Frontal cortex (tissue), 4 donors: ENCODE results near the gene RAB6A. TPM values are rescaled to one million over a fixed set of nuclear protein-coding genes. Genes with fewer than 3 reads are reported as not detected.
A peak's percentile ranks its signal among the peaks of the same experiment; 100 is the strongest.
"Not testable (repeated sequence)": the region's sequence is repeated elsewhere in the genome, so short reads cannot be mapped to it uniquely, and the experiment has no call there.

Experiments
- DNase-seq, 2 donors: peaks; one replicate each; pipeline ENCODE4 v3.0.0; 2012; ENCODE audit warnings: low spot score in 2 of 2
- FAIRE-seq: peaks from 2 replicates; lab custom pipeline; 2012; peaks lifted over from hg19 to GRCh38; lab: Jason Lieb, UNC
- total RNA-seq: library from RNA; depleted of rRNA; stranded (reverse); fragments of >200 nt; gene quantifications from one replicate; pipeline ENCODE4 v1.2.3, GENCODE V29; 2014
- donor health status: control.
- donor health status: control.
- donor health status: control.

The RAB6A gene
- total RNA-seq, 1 donor from 2014 or later, result 390 TPM

DNA sequence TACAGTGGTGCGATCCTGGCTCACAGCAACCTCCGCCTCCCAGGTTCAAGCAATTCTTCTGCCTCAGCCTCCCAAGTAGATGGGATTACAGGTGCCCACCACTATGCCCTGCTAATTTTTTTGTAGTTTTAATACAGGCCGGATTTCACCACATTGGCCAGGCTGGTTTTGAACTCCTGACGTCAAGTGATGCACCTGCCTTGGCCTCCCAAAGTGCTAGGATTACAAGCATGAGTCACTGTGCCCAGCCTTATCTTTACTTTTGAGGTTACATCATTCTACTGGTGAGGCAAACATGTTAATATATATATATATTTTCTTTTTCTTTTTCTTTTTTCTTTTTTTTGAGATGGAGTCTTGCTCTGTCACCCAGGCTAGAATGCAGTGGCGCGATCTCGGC is 9.9 kb upstream of the RAB6A start:
- FAIRE-seq, DNase-seq: not testable (repeated sequence)

DNA sequence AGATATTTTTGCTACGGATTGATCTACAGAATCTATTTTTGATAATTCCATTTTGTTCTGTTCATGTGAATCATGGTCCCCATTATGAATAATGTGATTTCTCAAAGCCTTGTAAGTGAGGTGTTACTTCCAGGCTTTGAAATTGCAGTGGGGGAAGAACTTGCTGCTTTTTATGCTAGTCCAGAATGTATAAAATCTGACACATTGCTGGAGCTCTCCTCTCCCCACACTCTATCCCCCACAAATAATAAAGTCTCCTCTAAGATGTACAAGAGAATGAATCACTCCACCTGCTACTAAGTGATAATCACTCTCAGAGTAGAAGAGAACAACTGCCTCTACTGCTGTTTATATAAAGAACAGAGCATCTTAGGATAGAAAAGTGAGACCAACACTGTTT is 5.9 kb upstream of the RAB6A start:
- FAIRE-seq, result no peak
- DNase-seq, result no peak

DNA sequence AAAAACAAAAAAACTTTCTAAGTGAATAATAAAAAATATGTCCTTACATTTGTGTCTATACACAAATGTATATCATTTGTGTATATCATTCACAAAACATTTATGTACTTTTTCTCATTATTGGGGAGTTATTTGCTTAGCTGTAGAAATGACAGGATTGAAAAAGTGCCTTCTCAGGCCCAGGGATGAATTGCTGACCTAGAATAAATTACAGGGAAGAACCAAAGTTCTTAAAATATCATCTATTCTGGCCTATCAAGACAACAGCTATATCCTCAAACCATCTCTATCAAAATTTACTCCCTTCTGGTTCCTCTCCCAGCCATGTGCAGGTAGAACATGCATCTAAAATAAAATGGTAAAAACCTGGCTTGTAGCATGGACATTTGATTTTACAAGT is 1.9 kb upstream of the RAB6A start:
- no peak for FAIRE-seq

DNA sequence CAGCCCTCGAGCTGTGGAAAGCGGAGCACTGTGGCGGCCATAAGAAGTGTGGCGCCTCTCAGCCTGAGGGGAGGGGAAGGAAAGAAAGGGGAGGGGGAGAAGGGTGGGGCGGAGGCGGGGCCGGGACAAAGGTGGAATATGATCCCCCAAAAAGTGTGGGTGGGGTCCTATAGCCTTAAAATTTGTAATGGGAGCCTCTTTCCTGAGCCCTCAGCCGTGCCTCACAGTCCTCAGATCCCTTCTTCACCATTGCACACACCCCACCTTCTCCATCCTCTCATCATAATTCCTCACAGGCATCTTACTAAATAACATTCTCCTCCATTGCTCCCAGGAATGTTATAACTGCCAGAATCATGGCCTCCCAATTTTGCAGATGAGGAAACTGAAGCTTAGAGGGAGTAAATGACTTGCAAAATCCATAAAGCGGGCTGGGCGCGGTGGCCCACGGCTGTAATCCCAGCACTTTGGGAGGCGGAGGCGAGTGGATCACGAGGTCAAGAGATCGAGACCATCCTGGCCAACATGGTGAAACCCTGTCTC is 600 bp upstream of the RAB6A start:
- no peak for DNase-seq

More for the DNA sequence above, 1.9 kb upstream of the RAB6A start:
- no peak for DNase-seq

DNA sequence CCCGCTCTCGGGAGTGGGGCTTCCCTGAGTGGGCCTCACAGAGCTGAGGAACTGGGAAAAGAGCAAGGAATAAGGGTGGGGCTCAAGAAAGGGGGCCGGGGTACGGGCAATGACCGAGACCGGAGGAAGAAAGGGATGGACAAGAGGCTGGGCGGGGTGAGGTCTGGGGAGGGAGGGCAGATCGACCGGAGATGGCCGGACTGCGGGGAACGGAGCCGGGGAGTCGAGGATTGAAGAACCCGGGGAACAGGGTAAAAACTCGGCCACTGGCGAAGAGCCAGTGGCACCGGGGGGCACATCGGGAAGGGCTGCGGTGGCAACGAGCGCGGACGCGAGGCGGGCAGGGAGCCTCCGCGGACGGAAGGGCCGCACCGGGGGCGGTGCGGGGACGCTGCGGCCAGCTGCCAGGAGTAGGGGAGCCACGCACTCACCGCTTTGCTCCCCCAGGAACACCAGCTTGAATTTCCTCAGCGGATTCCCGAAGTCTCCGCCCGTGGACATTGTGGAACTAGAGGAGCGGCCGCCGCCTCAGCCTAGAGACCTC is 667 bp downstream of the RAB6A start:
- peak; percentile 29 to 32 for DNase-seq
- no peak for FAIRE-seq

More for the DNA sequence above, 600 bp upstream of the RAB6A start:
- FAIRE-seq, result no peak

DNA sequence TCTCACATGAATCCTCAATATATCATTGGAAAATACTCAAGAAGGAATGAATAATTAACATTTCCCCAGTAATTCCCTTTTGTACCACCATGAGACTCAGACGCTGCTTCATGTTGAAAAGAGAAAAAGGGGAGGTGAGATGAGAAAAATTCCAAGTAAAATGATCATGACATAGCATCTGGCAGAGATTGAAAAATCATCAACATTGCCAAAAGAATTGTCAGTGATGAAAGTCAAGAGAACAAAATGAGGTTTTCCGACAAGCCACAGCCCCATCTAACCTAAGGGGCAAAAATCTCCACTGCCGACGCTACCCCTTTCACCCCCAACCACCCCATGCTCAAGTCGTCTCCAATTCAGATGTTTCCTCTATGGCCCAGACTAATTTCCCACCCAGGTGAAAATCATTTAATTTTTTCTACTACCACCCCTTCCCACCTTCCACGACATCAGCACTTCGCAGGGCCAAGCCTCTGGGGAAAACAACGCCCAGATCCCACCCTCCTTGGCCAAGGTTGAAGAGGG is 1.2 kb downstream of the RAB6A start:
- DNase-seq (no peak), FAIRE-seq (no peak)

DNA sequence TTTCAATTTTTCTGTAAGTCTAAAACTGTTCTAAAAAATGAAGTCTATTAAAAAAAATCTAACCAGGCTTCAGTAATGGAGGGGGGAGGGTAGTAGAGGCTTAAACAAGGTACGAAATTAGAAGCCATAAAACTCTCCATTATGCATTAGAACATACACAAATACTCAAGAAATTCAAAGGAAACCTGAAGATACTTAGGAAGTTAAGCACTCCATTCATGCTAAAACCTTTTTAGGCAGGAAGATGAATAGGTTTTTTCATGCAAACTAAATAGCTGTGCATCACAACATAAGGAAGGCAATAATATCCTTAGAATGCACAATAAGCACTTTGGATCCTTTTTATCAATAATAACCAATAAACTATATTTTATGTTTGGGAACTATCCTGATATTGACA is 2.4 kb downstream of the RAB6A start:
- no peak for DNase-seq
- no peak for FAIRE-seq

DNA sequence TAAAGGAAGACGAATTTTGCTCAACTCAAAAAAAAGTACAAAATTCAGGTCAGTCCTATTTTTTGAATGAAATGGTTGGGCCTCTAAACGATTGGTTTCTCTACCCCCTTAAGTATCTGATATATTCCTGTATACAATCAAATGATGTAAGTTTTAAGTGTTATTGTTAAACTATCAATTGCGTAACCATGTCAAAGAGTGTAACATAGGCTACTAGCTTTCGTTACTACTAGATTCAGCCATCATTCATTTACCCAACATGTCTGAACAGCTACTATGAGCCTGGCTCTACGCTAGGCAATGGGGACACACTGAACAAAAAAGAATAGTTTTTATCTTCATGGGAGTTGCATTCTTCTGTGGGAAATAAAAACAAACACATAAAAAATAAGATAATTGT is 3.3 kb downstream of the RAB6A start:
- FAIRE-seq, result no peak
- no peak for DNase-seq

DNA sequence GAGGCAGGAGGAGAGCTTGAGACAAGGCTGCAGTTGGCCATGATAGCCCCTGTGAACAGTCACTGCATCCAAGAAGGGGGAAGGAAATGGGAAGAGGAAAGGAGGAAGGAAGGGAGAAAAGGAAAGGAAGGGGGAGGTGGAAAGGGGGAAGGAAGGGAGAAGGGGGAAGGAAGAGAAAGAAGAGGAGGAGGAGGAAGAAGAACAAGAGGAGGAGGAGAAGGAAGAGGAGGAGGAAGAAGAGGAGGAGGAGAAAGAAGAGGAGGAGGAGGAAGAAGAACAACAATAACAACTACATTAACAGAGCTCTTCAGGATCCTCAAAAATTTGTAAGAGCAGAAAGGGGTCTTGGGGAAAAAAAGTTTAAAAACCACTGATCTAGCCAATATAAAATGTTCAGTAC is 5.2 kb downstream of the RAB6A start:
- no peak for FAIRE-seq
- no peak for DNase-seq

DNA sequence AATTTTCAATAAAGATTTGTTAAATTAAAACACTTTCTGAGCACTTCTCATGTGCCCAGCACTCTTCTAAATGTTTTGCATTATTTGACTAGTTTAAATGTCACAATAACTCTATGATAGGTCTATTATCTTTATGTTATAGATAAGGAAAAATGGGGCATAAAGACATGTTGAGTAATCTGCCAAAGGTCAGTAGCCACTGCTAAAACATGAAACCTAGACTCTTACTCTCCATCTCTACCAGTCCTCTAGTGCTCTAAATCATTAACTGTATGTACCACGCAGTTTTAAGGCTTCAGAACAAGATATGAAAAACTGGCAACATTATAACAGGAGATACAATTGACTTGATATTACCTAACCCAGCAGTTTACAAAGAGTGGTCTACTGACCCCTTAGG is 6.9 kb downstream of the RAB6A start:
- DNase-seq (no peak), FAIRE-seq (no peak)

DNA sequence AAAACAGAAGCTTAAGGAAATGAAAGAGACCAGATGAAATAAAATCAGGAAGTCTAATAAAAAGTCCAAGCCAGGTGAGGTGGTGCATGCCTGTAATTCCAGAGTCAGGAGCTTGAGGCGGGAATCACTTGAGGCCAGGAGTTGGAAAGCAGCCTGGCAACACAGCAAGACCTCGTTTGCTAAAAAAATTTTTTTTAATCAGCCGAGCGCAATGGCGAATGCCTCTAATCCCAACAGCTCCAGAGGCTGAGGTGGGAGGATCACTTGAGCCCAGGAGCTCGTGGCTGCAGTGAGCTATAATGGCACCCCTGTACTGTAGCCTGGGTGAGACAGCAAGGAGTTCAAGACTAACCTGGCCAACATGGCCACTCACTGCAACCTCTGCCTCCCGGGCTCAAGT is 8.0 kb downstream of the RAB6A start:
- FAIRE-seq, result no peak
- DNase-seq, result no peak

DNA sequence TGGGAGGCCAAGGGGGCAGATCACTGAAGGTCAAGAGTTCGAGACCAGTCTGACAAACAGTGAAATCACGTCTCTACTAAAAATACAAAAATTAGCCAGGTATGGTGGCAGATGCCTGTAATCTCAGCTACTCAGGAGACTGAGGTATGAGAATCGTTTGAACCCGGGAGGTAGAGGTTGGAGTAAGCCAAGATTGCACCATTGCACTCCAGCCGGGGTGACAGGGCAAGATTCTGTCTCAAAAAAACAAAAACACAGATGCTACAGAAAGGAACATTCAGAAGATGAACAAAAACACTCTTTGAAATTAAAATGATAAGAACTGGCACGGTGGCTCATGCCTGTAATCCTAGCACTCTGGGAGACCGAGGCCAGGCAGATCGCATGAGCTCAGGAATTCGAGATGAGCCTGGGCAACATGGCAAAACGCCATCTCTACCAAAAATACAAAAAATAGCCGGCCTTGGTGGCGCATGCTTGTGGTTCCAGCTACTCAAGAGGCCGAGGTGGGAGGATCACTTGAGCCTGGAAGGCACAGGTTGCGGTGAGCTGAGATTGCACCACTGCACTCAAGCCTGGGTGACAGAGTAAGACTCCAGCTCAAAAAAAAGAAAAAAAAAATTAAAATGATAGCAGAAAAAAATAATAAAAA is 8.5 kb downstream of the RAB6A start:
- FAIRE-seq (no peak), DNase-seq (no peak)

DNA sequence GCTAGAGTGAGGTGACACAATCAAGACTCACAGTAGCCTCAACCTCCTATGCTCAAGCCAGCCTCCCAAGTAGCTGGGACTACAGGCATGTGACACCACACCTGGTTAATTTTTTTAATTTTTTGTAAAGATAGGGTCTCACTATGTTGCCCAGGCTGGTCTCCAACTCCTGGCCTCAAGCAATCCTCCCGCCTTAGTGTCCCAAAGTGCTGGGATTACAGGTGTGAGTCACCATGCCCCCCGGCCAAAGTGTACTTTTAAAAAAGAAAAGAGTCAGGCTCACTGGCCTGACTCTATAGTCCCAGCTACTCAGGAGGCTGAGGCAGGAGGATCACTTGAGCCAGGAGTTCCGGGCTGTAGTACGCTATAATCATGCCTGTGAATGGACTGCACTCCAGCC is 10.0 kb downstream of the RAB6A start:
- not testable (repeated sequence) for DNase-seq

DNA sequence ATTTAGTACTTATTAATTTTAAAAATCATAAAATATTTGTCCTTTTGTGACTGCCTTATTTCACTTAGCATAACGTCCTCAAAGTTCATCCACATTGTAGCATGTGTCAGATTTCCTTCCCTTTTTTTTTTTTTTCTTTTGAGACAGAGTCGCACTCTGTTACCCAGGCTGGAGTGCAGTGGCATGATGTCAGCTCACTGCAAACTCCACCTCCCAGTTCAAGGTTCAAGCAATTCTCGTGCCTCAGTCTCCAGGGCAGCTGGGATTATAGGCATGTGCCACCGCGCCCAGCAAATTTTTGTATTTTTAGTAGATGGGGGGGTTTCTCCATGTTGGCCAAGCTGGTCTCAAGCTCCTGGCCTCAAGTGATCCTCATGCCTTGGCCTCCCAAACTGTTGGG is 10.6 kb downstream of the RAB6A start:
- DNase-seq (no peak), FAIRE-seq (no peak)

More for the DNA sequence above, 10.0 kb downstream of the RAB6A start:
- FAIRE-seq, result not testable (repeated sequence)

DNA sequence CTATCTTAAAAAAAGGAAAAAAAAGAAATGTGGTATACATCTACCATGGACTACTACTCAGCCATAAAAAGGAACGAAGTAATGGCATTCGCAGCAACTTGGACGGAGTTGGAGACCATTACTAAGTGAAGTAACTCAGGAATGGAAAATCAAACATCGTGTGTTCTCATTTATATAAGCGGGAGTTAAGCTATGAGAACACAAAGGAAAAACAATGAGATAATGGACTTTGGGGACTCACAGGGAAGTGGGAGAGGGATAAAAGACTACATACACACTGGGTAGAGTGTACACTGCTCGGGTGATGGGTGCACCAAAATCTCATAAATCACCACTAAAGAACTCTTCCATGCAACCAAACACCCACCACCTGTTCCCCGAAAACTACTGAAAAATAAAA is 11.8 kb downstream of the RAB6A start:
- DNase-seq (no peak), FAIRE-seq (no peak)

DNA sequence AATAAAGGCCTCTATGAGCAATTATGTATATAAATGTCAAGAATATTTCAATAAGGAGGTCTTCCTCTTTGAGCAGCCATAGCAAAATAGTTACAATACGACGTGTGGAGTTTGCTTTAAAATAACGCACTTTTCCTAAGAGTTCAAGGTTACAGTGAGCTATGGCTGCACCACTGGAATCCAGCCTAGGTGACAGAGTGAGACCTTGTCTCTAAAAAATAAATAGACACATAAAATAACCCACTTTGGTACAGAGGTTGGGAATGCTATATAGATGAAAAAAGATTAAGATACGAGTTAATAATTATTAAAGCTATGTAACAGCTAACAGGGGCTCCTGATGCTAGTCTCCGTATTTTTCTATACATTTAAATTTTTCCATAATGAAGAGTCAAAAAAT is 12.6 kb downstream of the RAB6A start:
- no peak for DNase-seq
- FAIRE-seq, result no peak

DNA sequence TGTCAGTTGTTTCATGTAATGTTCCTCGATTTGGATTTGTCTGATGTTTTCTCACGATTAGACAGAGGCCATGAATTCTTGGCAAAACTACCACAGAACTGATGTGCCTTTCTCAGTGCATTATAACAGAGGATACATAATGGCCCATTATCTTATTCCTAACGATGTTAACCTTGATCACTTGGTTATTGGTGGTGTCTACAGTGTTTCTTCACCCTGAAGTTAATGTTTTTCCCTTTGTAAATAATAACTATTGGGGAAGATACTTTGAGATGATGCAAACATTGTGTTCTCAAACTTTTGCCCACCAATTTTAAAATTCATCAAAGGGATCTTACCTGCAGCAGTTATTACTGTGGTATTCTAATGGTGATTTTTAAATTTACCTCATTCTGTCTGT is 13.1 kb downstream of the RAB6A start:
- FAIRE-seq, result no peak
- DNase-seq, result no peak

DNA sequence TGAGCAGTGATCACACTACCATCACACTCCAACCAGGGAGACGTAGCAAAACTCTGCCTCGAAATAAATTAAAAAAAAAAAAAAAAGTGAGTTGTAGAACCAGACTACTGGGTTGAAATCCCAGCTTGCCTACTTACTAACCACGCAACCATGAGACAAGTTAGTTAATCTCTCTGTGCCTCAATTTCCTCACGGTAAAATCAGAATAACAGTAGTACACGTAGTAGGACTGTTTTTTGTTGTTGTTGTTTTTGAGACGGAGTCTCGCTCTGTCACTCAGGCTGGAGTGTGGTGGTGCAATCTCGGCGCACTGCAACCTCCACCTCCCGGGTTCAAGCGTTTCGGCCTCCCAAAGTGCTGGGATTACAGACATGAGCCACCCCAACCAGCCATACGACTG is 14.2 kb downstream of the RAB6A start:
- DNase-seq, result no peak
- no peak for FAIRE-seq

DNA sequence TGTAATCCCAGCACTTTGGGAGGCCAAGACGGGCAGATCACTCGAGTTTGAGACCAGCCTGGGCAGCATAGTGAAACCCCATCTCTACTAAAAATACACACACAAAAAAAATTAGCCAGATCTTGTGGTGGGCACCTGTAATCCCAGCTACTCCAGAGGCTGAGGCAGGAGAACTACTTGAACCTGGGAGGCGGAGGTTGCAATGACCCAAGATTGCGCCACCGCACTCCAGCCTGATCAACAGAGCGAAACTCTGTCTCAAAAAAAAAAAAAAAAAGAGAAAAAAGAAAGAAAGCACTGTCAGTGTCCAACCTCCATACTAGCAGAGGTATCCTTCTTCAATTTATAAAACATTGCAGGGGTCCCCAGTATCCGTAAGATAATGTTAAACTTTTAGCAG is 17.8 kb downstream of the RAB6A start:
- DNase-seq, result no peak
- FAIRE-seq, result no peak

DNA sequence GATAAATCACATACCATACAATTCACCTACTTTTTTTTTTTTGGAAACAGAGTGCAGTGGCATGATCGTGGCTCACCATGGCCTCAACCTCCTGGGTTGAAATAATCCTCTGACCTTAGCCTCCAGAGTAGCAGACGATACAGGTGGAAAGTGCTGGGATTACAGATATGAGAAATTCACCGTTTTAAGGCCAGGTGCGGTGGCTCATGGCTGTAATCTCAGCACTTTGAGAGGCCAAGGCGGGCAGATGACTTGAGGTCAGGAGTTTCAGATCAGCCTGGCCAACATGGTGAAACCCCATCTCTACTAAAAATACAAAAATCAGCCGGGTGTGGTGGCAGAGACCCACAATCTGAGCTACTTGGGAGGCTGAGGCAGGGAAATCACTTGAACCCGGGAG is 24.9 kb downstream of the RAB6A start:
- not testable (repeated sequence) for DNase-seq, FAIRE-seq

DNA sequence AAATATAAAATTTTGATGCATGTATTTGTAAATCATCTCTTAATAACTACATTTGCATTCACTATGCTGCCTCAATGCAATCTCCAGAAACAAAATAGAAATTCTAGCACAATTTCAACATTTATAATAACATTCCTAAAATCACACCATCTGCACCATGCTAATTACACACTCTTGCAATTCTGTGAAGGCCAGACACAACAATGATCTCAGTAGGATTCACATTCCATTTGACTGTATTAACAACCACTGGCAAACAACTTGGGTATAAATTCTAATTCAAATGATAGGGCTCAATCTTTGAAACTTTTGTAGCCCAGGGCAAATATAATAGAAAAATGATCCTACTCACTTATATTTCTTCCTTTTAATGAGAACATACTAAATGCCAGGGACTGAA is 25.9 kb downstream of the RAB6A start:
- DNase-seq (no peak), FAIRE-seq (no peak)

DNA sequence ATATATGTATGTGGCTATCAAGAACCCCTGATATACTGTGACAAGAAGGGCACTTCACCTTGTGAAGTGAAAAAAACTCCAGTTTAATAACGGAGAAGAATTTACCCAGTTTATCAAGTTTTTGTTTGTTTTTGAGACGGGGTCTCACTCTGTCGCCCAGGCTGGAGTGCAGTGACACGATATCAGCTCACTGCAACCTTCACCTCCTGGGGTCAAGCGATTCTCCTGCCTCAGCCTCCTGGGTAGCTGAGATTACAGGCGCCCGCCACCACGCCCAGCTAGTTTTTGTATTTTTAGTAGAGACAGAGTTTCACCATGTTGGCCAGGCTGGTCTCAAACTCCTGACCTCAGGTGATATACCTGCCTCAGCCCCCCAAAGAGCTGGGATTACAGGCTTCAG is 26.9 kb downstream of the RAB6A start:
- not testable (repeated sequence) for FAIRE-seq, DNase-seq
